CD14-positive monocyte (primary cell): ENCODE measurements around the gene PNLDC1. TPM values are rescaled to one million over a fixed set of nuclear protein-coding genes. Genes with fewer than 3 reads are reported as not detected.
A peak's percentile ranks its signal among the peaks of the same experiment; 100 is the strongest.

ENCODE experiments used
- DNase-seq, 3 donors: peaks; one replicate each; pipeline ENCODE4 v3.0.0-alpha.2; 2011 to 2022
- H2AFZ ChIP-seq: 2 replicates; pipeline ENCODE4 v1.6.0; 2012; ENCODE audit warnings: mild to moderate bottlenecking, low read depth, low read length, inconsistent platforms; ENCODE audit not compliant: insufficient read depth, poor library complexity, severe bottlenecking
- H3K27ac ChIP-seq, 2 donors: 1 replicate in 1 of 2; 2 replicates in 1 of 2; pipeline ENCODE4 v1.5.1; 2012 to 2013; ENCODE audit warnings: low read length in 2 of 2, control low read depth in 1 of 2, inconsistent platforms in 1 of 2, low read depth in 1 of 2, mild to moderate bottlenecking in 1 of 2
- H3K27me3 ChIP-seq, 2 donors: one replicate each; pipeline versions ENCODE4 v1.6.0 to v1.6.1; 2011 to 2013; ENCODE audit warnings: low read length in 2 of 2; ENCODE audit not compliant: control insufficient read depth in 2 of 2, insufficient read depth in 2 of 2
- H3K36me3 ChIP-seq, 2 donors: replicated peaks in 1 of 2; 1 replicate in 1 of 2; 2 replicates in 1 of 2; pipeline versions ENCODE4 v1.5.1 to v1.6.1; 2012 to 2013; ENCODE audit warnings: low read length in 2 of 2, control low read depth in 1 of 2, inconsistent platforms in 1 of 2, mild to moderate bottlenecking in 1 of 2; ENCODE audit not compliant: insufficient read depth in 2 of 2, control insufficient read depth in 1 of 2
- H3K4me1 ChIP-seq, 2 donors: 1 replicate in 1 of 2; 2 replicates in 1 of 2; pipeline versions ENCODE4 v1.5.1 to v1.6.1; 2012 to 2013; ENCODE audit warnings: low read length in 2 of 2, control low read depth in 1 of 2, inconsistent platforms in 1 of 2, mild to moderate bottlenecking in 1 of 2, moderate library complexity in 1 of 2; ENCODE audit not compliant: insufficient read depth in 2 of 2, control insufficient read depth in 1 of 2
- H3K4me2 ChIP-seq: replicated peaks from 2 replicates; pipeline ENCODE3; 2012; ENCODE audit warnings: low read length, moderate library complexity, mild to moderate bottlenecking; ENCODE audit not compliant: poor library complexity, severe bottlenecking; ENCODE audit errors: extremely low read depth
- H3K4me3 ChIP-seq, 3 experiments: fragments of 200-600 bp in 1 of 3; sonication (generic) in 1 of 3; replicated peaks in 1 of 3; 1 replicate in 2 of 3; 2 replicates in 1 of 3; pipeline ENCODE4 v1.5.1; 2011 to 2013; ENCODE audit warnings: low read length in 3 of 3, mild to moderate bottlenecking in 3 of 3, control low read depth in 2 of 3, low read depth in 2 of 3, inconsistent platforms in 1 of 3, moderate library complexity in 1 of 3
- H3K79me2 ChIP-seq: 2 replicates; pipeline ENCODE4 v1.6.0; 2012; ENCODE audit warnings: mild to moderate bottlenecking, control low read depth, inconsistent platforms, low read length, moderate library complexity; ENCODE audit not compliant: insufficient read depth
- H3K9ac ChIP-seq: 2 replicates; pipeline ENCODE4 v1.6.0; 2017; ENCODE audit warnings: low read length, mild to moderate bottlenecking; ENCODE audit not compliant: insufficient read depth, poor library complexity, severe bottlenecking
- H3K9me3 ChIP-seq, 2 donors: replicated peaks in 1 of 2; 1 replicate in 1 of 2; 2 replicates in 1 of 2; pipeline versions ENCODE4 v1.5.1 to v1.6.1; 2012 to 2013; ENCODE audit warnings: low read length in 2 of 2, control low read depth in 1 of 2; ENCODE audit not compliant: control insufficient read depth in 1 of 2, insufficient read depth in 1 of 2
- H4K20me1 ChIP-seq: 2 replicates; pipeline ENCODE4 v1.6.0; 2012; ENCODE audit warnings: mild to moderate bottlenecking, low read length, control low read depth, moderate library complexity; ENCODE audit not compliant: insufficient read depth
- H3K27ac Mint-ChIP-seq, 7 donors: one replicate each; pipeline ENCODE4 v1.8.0; 2020; ENCODE audit warnings: mild to moderate bottlenecking in 7 of 7, mixed read lengths in 7 of 7, moderate library complexity in 6 of 7, inconsistent platforms in 2 of 7
- H3K27me3 Mint-ChIP-seq, 3 donors: one replicate each; pipeline ENCODE4 v1.8.0; 2021 to 2022; ENCODE audit warnings: low read depth in 3 of 3, mild to moderate bottlenecking in 3 of 3, mixed read lengths in 3 of 3, moderate library complexity in 3 of 3, inconsistent platforms in 1 of 3
- H3K36me3 Mint-ChIP-seq, 2 donors: one replicate each; pipeline ENCODE4 v1.8.0; 2020; ENCODE audit warnings: mixed read lengths in 2 of 2, inconsistent platforms in 1 of 2, mild to moderate bottlenecking in 1 of 2
- H3K4me1 Mint-ChIP-seq: one replicate; pipeline ENCODE4 v1.8.0; 2020; ENCODE audit warnings: mild to moderate bottlenecking, mixed read lengths
- H3K4me3 Mint-ChIP-seq, 2 donors: one replicate each; pipeline ENCODE4 v1.8.0; 2020; ENCODE audit warnings: mild to moderate bottlenecking in 2 of 2, mixed read lengths in 2 of 2, moderate library complexity in 1 of 2
- H3K9me3 Mint-ChIP-seq, 7 donors: one replicate each; pipeline ENCODE4 v1.8.0; 2020 to 2022; ENCODE audit warnings: mixed read lengths in 7 of 7, mild to moderate bottlenecking in 6 of 7, moderate library complexity in 6 of 7, inconsistent platforms in 2 of 7
- WGBS: methylation state at CpG from one replicate; pipeline ENCODE4 v1.1.5; 2013; ENCODE audit warnings: missing lambda C conversion rate; ENCODE audit not compliant: insufficient coverage; 5-methylcytosine and 5-hydroxymethylcytosine counted together
- intact Hi-C, 2 donors: fragments of 100-400 bp; cut with micrococcal nuclease; formaldehyde crosslinking; loops; one replicate each; pipeline versions ENCODE4 v1.15.0 to v1.15.1; 2023
- polyA plus RNA-seq, 3 donors: library from polyadenylated mRNA; depleted of rRNA in 1 of 3; unstranded in 2 of 3; stranded (reverse) in 1 of 3; fragments of 300-500 nt in 2 of 3; fragments of >200 nt in 1 of 3; fragmentation: Illumina TruSeq in 2 of 3; gene quantifications; 1 replicate in 2 of 3; 2 replicates in 1 of 3; pipeline ENCODE4 v1.2.3, GENCODE V29; 2012 to 2021
- TF ChIP-seq, protein P1 (sequence below): fragments of 200-600 bp; IDR thresholded peaks from one replicate; pipeline ENCODE4 v1.8.0; 2022; ENCODE audit warnings: antibody characterized with exemption, mild to moderate bottlenecking

The PNLDC1 gene
- polyA plus RNA-seq, 3 donors = 0.56 TPM; not detected in 2

DNA sequence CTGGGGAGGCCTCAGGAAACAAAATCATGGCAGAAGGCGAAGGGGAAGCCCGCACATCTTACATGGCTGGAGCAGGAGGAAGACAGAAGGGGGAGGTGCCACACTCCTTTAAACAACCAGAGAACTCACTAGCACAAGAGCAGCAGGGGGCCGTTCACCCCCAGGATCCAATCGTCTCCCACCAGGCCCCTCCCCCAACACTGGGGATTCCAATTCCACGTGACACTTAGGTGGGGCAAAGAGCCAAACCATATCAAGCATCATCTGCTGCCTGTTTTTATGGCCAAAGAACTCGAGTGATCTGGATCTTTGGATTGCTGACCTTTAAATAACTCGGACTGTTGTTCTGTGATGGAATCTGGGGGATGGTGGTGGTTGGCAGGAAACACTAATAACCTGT is 28.0 kb downstream of the PNLDC1 start:
- Histone ChIP-seq H3K4me2 (no peak overlapping the region), H3K79me2 (no peaks in the 10 kb centered on the region), H3K4me1 (peaks cover 28 to 32% of the 10 kb centered on the region in 2 donors), H3K27ac (no peak overlapping the region), H3K9me3 (no peaks in the 10 kb centered on the region), H3K4me3 (no peak overlapping the region), H3K27me3 (no peaks in the 10 kb centered on the region), H2AFZ (no peak overlapping the region), H3K9ac (no peak overlapping the region), H3K36me3 (no peaks in the 10 kb centered on the region), H4K20me1 (no peaks in the 10 kb centered on the region)
- 39% methylated on average over 2 of the region's 7 CpGs for WGBS
- TF ChIP-seq, protein P1, sequence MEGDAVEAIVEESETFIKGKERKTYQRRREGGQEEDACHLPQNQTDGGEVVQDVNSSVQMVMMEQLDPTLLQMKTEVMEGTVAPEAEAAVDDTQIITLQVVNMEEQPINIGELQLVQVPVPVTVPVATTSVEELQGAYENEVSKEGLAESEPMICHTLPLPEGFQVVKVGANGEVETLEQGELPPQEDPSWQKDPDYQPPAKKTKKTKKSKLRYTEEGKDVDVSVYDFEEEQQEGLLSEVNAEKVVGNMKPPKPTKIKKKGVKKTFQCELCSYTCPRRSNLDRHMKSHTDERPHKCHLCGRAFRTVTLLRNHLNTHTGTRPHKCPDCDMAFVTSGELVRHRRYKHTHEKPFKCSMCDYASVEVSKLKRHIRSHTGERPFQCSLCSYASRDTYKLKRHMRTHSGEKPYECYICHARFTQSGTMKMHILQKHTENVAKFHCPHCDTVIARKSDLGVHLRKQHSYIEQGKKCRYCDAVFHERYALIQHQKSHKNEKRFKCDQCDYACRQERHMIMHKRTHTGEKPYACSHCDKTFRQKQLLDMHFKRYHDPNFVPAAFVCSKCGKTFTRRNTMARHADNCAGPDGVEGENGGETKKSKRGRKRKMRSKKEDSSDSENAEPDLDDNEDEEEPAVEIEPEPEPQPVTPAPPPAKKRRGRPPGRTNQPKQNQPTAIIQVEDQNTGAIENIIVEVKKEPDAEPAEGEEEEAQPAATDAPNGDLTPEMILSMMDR = no peak
- no peak overlapping the region for H3K4me3 Mint-ChIP-seq
- peak overlapping the region in 2 of 7 donors; percentile 30 to 32 for H3K27ac Mint-ChIP-seq
- no peaks in the 10 kb centered on the region for H3K36me3 Mint-ChIP-seq
- intact Hi-C loops = no loop called here
- peaks cover 0 to 7% (median 2%) of the 10 kb centered on the region in 7 donors for H3K9me3 Mint-ChIP-seq
- H3K27me3 Mint-ChIP-seq = peaks cover 1 to 4% (median 4%) of the 10 kb centered on the region in 3 donors
- DNase-seq = no peak
- H3K4me1 Mint-ChIP-seq = peaks cover 30% of the 10 kb centered on the region

DNA sequence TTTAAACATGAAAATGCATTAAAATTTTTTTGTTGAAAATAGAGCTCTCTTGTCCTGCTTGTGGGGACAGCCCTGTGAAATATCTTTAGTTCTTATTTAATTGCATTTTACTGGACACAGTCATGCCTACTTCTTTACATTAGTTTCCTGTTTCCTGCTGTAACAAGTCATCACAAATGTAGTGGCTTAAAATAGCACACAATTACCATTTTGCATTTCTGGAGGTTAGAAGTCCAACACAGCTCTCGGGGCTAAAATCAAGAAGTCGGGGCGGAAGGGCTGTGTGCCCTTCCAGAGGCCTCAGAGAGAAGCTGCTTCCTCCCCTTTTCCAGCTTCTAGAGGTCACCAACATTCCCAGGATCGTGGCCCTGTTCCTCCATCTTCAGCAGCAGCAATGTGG is 29.4 kb downstream of the PNLDC1 start:
- intact Hi-C loops = no loop called here
- Histone ChIP-seq H4K20me1 (no peaks in the 10 kb centered on the region), H3K4me3 (peak overlapping the region in 1 of 3 experiments; percentile 7), H3K4me2 (peak overlapping the region; percentile 45), H3K9me3 (no peaks in the 10 kb centered on the region), H3K9ac (no peak overlapping the region), H2AFZ (peak overlapping the region; percentile 51), H3K36me3 (no peaks in the 10 kb centered on the region), H3K27me3 (no peaks in the 10 kb centered on the region), H3K27ac (peak overlapping the region; percentile 26 to 39), H3K79me2 (no peaks in the 10 kb centered on the region), H3K4me1 (peaks cover 28 to 32% of the 10 kb centered on the region in 2 donors)
- H3K36me3 Mint-ChIP-seq = no peaks in the 10 kb centered on the region
- DNase-seq = peak; percentile 29 to 37 (median 34)
- H3K9me3 Mint-ChIP-seq = peaks cover 0 to 5% (median 0%) of the 10 kb centered on the region in 7 donors
- H3K4me3 Mint-ChIP-seq = peak overlapping the region in 1 of 2 donors; percentile 59
- TF ChIP-seq, protein P1 = no peak
- H3K4me1 Mint-ChIP-seq = peaks cover 30% of the 10 kb centered on the region
- H3K27ac Mint-ChIP-seq = peak overlapping the region; percentile 17 to 85 (median 76)
- WGBS = 0% methylated on average over 4 of the region's 4 CpGs
- H3K27me3 Mint-ChIP-seq = peaks cover 0 to 4% (median 2%) of the 10 kb centered on the region in 3 donors
